ENCODE measurements around the gene INSC.

- TF ChIP-seq, protein P1, sequence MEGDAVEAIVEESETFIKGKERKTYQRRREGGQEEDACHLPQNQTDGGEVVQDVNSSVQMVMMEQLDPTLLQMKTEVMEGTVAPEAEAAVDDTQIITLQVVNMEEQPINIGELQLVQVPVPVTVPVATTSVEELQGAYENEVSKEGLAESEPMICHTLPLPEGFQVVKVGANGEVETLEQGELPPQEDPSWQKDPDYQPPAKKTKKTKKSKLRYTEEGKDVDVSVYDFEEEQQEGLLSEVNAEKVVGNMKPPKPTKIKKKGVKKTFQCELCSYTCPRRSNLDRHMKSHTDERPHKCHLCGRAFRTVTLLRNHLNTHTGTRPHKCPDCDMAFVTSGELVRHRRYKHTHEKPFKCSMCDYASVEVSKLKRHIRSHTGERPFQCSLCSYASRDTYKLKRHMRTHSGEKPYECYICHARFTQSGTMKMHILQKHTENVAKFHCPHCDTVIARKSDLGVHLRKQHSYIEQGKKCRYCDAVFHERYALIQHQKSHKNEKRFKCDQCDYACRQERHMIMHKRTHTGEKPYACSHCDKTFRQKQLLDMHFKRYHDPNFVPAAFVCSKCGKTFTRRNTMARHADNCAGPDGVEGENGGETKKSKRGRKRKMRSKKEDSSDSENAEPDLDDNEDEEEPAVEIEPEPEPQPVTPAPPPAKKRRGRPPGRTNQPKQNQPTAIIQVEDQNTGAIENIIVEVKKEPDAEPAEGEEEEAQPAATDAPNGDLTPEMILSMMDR (IDR thresholded peaks at IDR 0.05) = no peak
- TF ChIP-seq POLR2A (IDR thresholded peaks at IDR 0.05) = no peak
Measured at GRCh38 chr11:15288863-15289262, 174.1 kb downstream of the INSC start.

All from prostate gland (tissue), 2 donors.